GM23338 (cell line): Measurements from ENCODE around the gene EMC10. TPM values are rescaled to one million over a fixed set of nuclear protein-coding genes. Genes with fewer than 3 reads are reported as not detected.

ENCODE experiments used
- ATAC-seq: fragments of 200-7000 bp; cut with Tn5 transposase; 3 replicates; pipeline ENCODE4 v1.9.1; 2020
- DNase-seq: peaks from one replicate; pipeline ENCODE4 v3.0.0-alpha.2; 2015; ENCODE audit warnings: low spot score
- H2AFZ ChIP-seq: fragments of 200-600 bp; sonication (generic); 2 replicates; pipeline ENCODE4 v1.8.0; 2016; ENCODE audit warnings: antibody characterized with exemption, mild to moderate bottlenecking, moderate library complexity
- H3F3A ChIP-seq: fragments of 200-600 bp; sonication (generic); replicated peaks from 2 replicates; pipeline ENCODE4 v1.8.0; 2017; ENCODE audit warnings: antibody characterized with exemption, mixed run types, low read depth
- H3K27ac ChIP-seq: fragments of 200-600 bp; sonication (generic); 2 replicates; pipeline ENCODE4 v1.6.1; 2016; ENCODE audit warnings: low read depth
- H3K27me3 ChIP-seq: fragments of 200-600 bp; sonication (generic); 2 replicates; pipeline ENCODE4 v1.8.0; 2016; ENCODE audit warnings: mild to moderate bottlenecking, mixed run types, moderate library complexity; ENCODE audit not compliant: insufficient read depth
- H3K36me3 ChIP-seq: fragments of 200-600 bp; sonication (generic); 2 replicates; pipeline ENCODE4 v1.8.0; 2016; ENCODE audit warnings: mild to moderate bottlenecking; ENCODE audit not compliant: insufficient read depth
- H3K4me1 ChIP-seq: fragments of 200-600 bp; sonication (generic); 2 replicates; pipeline ENCODE4 v1.8.0; 2016; ENCODE audit warnings: mild to moderate bottlenecking, moderate library complexity; ENCODE audit not compliant: insufficient read depth
- H3K4me2 ChIP-seq: fragments of 200-600 bp; sonication (generic); 2 replicates; pipeline ENCODE4 v1.7.1; 2017; ENCODE audit warnings: mixed run types
- H3K4me3 ChIP-seq: fragments of 200-600 bp; sonication (generic); 2 replicates; pipeline ENCODE4 v1.6.1; 2016; ENCODE audit warnings: mixed run types
- H3K79me2 ChIP-seq: fragments of 200-600 bp; sonication (generic); replicated peaks from 2 replicates; pipeline ENCODE4 v1.8.0; 2017; ENCODE audit warnings: mild to moderate bottlenecking; ENCODE audit not compliant: insufficient read depth
- H3K9me2 ChIP-seq: fragments of 200-600 bp; sonication (generic); 2 replicates; pipeline ENCODE4 v1.8.0; 2017; ENCODE audit not compliant: insufficient read depth
- H4K20me1 ChIP-seq: fragments of 200-600 bp; sonication (generic); replicated peaks from 2 replicates; pipeline ENCODE4 v1.8.0; 2017; ENCODE audit warnings: mild to moderate bottlenecking; ENCODE audit not compliant: insufficient read depth
- H3K27ac Mint-ChIP-seq: 2 replicates; pipeline ENCODE4 v1.8.0; 2020; ENCODE audit warnings: inconsistent platforms, mild to moderate bottlenecking, moderate library complexity, mixed read lengths
- H3K27me3 Mint-ChIP-seq: 3 replicates; pipeline ENCODE4 v1.8.0; 2022; ENCODE audit warnings: low read depth, mild to moderate bottlenecking, moderate library complexity, mixed read lengths, inconsistent platforms; ENCODE audit not compliant: insufficient read depth, poor library complexity
- H3K36me3 Mint-ChIP-seq: 3 replicates; pipeline ENCODE4 v1.8.0; 2021; ENCODE audit warnings: low read depth, mild to moderate bottlenecking, inconsistent platforms, moderate library complexity, mixed read lengths
- H3K4me1 Mint-ChIP-seq: 3 replicates; pipeline ENCODE4 v1.8.0; 2020; ENCODE audit warnings: mild to moderate bottlenecking, inconsistent platforms, mixed read lengths
- H3K4me3 Mint-ChIP-seq: 3 replicates; pipeline ENCODE4 v1.8.0; 2021; ENCODE audit warnings: moderate library complexity, mild to moderate bottlenecking, inconsistent platforms, mixed read lengths
- H3K9me3 Mint-ChIP-seq: 3 replicates; pipeline ENCODE4 v1.8.0; 2020; ENCODE audit warnings: moderate library complexity, mild to moderate bottlenecking, inconsistent platforms, mixed read lengths
- CREB1 ChIP-seq: fragments of 250-450 bp; sonication (Bioruptor Pico); IDR thresholded peaks from 2 replicates; pipeline ENCODE4 v1.5.0; 2020; ENCODE audit warnings: low read depth, mild to moderate bottlenecking, moderate library complexity
- EZH2 ChIP-seq: fragments of 200-600 bp; sonication (generic); IDR thresholded peaks from one replicate; pipeline ENCODE4 v1.8.0; 2017; ENCODE audit warnings: antibody characterized with exemption, mild to moderate bottlenecking, low read depth; ENCODE audit not compliant: unreplicated experiment
- JUNB ChIP-seq: IDR thresholded peaks from one replicate; pipeline ENCODE4 v1.6.1; 2016; ENCODE audit warnings: antibody characterized with exemption; ENCODE audit not compliant: unreplicated experiment
- NANOG ChIP-seq: IDR thresholded peaks from 2 replicates; pipeline ENCODE4 v1.6.1; 2016; ENCODE audit warnings: antibody characterized with exemption, borderline replicate concordance
- POLR2AphosphoS5 ChIP-seq: IDR thresholded peaks from 2 replicates; pipeline ENCODE4 v1.6.1; 2016; ENCODE audit warnings: antibody characterized with exemption, low read depth
- REST ChIP-seq: IDR thresholded peaks from one replicate; pipeline ENCODE4 v1.6.1; 2018; ENCODE audit warnings: antibody characterized with exemption; ENCODE audit not compliant: unreplicated experiment
- STAT1 ChIP-seq: IDR thresholded peaks from one replicate; pipeline ENCODE4 v1.6.1; 2016; ENCODE audit warnings: antibody characterized with exemption; ENCODE audit not compliant: unreplicated experiment
- ZNF462 ChIP-seq: fragments of 250-450 bp; sonication (Bioruptor Pico); IDR thresholded peaks from 2 replicates; pipeline ENCODE4 v1.5.0; 2020; ENCODE audit warnings: mild to moderate bottlenecking, moderate library complexity
- polyA plus RNA-seq: library from polyadenylated mRNA; unstranded; fragments of >200 nt; fragmentation: Nextera tagmentation; extraction: Ambion mirVana; gene quantifications from 2 replicates; pipeline ENCODE4 v1.2.1, GENCODE V29; 2016
- total RNA-seq: library from RNA; depleted of rRNA; stranded (reverse); fragments of >200 nt; shearing (Covaris generic); gene quantifications from 2 replicates; pipeline ENCODE4 v1.2.3, GENCODE V29; 2014
- TF ChIP-seq, protein P1 (sequence below): IDR thresholded peaks from 2 replicates; pipeline ENCODE4 v1.6.1; 2016; ENCODE audit warnings: antibody characterized with exemption

EMC10 gene
- total and polyA plus RNA-seq, 2 experiments from 2014 or later: 24.8 to 113 TPM

DNA sequence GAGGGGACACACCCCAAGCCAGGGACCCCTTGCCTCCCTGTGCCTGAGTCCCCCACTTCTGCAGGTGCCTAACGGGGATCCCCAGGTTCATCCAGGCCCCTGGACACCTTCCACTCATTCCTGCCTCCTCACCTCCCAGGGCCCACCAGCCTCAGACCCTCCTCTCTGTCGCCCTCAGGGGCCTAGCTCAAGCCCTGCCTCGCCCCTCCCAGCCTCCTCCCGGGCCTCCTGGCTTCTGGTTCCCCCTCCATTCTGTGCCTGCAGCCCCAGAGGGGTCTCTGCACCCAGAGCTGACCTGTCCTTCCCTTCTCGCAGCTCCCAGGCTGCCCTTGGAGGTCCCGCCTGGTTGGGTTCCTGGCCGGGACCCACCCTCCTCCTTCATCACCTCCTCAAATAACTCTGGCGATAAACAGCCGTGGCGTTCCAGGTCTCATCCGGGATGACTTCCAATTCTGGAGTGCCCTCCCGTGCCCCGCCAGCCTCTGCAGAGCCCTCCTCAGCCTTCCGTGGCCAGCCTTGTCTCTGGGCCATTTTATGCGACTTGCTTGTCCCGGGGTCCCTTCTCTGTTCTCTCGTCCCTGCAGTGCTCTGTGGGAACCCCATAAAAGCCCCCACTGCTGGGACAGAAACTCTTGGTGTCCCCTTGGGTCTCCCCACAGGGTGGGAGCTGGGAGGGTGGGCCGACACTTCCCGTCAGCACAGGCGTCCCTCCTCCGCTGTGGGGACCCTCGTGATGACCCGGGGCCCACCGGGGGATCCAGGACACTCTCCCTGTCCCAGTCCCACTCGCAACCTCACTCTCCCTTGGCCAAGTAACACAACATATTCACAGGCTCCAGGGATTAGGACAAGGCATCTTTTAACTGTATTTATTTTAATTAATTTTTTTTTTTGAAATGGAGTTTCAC lies 25.5 kb downstream of the EMC10 start:
- peaks cover 7% of the 10 kb centered on the region for H3K27me3 Mint-ChIP-seq
- H3K36me3 Mint-ChIP-seq: peaks cover 12% of the 10 kb centered on the region
- Histone ChIP-seq H3K27ac (no peak overlapping the region), H4K20me1 (no peaks in the 10 kb centered on the region), H3K9me2 (no peaks in the 10 kb centered on the region), H3K4me3 (no peak overlapping the region), H3K36me3 (no peaks in the 10 kb centered on the region), H3K79me2 (no peaks in the 10 kb centered on the region), H3K27me3 (peaks cover 38% of the 10 kb centered on the region), H3F3A (no peaks in the 10 kb centered on the region), H2AFZ (no peak overlapping the region), H3K4me2 (no peak overlapping the region), H3K4me1 (peaks cover 7% of the 10 kb centered on the region; the same call in 1 of the 2 replicates)
- H3K4me3 Mint-ChIP-seq: no peak overlapping the region
- peaks cover 59% of the 10 kb centered on the region for H3K9me3 Mint-ChIP-seq
- no peaks in the 10 kb centered on the region for H3K4me1 Mint-ChIP-seq
- no peak for TF ChIP-seq NANOG
- TF ChIP-seq CREB1 (CRISPR knock-in tag): no peak
- TF ChIP-seq, protein P1, sequence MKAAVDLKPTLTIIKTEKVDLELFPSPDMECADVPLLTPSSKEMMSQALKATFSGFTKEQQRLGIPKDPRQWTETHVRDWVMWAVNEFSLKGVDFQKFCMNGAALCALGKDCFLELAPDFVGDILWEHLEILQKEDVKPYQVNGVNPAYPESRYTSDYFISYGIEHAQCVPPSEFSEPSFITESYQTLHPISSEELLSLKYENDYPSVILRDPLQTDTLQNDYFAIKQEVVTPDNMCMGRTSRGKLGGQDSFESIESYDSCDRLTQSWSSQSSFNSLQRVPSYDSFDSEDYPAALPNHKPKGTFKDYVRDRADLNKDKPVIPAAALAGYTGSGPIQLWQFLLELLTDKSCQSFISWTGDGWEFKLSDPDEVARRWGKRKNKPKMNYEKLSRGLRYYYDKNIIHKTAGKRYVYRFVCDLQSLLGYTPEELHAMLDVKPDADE: no peak
- no peak for TF ChIP-seq JUNB
- TF ChIP-seq ZNF462 (CRISPR knock-in tag): no peak
- TF ChIP-seq REST: no peak
- TF ChIP-seq EZH2: no peak
- no peak for TF ChIP-seq STAT1
- no peak for TF ChIP-seq POLR2AphosphoS5
- no peak overlapping the region for H3K27ac Mint-ChIP-seq
- ATAC-seq: no peak
- DNase-seq: no peak
